Mesendoderm (in vitro differentiated cells): ENCODE results near the gene ALDH3B1.
"Not testable (repeated sequence)": the region's sequence is repeated elsewhere in the genome, so short reads cannot be mapped to it uniquely, and the experiment has no call there.

Experiments
- DNase-seq: peaks from one replicate; pipeline ENCODE4 v3.0.0; 2013
- H2AK5ac ChIP-seq: 2 replicates; pipeline ENCODE4 v1.6.1; 2013; ENCODE audit warnings: low read length, inconsistent platforms
- H2BK120ac ChIP-seq: 2 replicates; pipeline ENCODE4 v1.6.1; 2013; ENCODE audit warnings: low read depth, mild to moderate bottlenecking, low read length, moderate library complexity, mixed read lengths
- H2BK15ac ChIP-seq: replicated peaks from 2 replicates; pipeline ENCODE4 v1.6.1; 2013; ENCODE audit warnings: low read depth, mild to moderate bottlenecking, moderate library complexity
- H2BK5ac ChIP-seq: 2 replicates; pipeline ENCODE4 v1.6.1; 2013; ENCODE audit warnings: low read length, inconsistent platforms
- H3K18ac ChIP-seq: 2 replicates; pipeline ENCODE4 v1.6.1; 2013; ENCODE audit warnings: mild to moderate bottlenecking, low read length, mixed read lengths
- H3K23ac ChIP-seq: one replicate; pipeline ENCODE4 v1.6.1; 2013; ENCODE audit warnings: low read length
- H3K27ac ChIP-seq: 2 replicates; pipeline ENCODE4 v1.5.1; 2013; ENCODE audit warnings: low read depth, mild to moderate bottlenecking, inconsistent platforms, low read length, moderate library complexity
- H3K27me3 ChIP-seq: 2 replicates; pipeline ENCODE4 v1.6.1; 2013; ENCODE audit warnings: low read length, control low read depth, mild to moderate bottlenecking, inconsistent platforms; ENCODE audit not compliant: insufficient read depth, poor library complexity
- H3K36me3 ChIP-seq: 2 replicates; pipeline ENCODE4 v1.6.1; 2013; ENCODE audit warnings: low read length, inconsistent platforms; ENCODE audit not compliant: control insufficient read depth, insufficient read depth
- H3K4ac ChIP-seq: one replicate; pipeline ENCODE4 v1.6.1; 2013; ENCODE audit warnings: low read depth, mild to moderate bottlenecking, low read length, moderate library complexity
- H3K4me1 ChIP-seq: 2 replicates; pipeline ENCODE4 v1.6.1; 2013; ENCODE audit warnings: low read depth, low read length, inconsistent platforms; ENCODE audit not compliant: control insufficient read depth
- H3K4me2 ChIP-seq: 2 replicates; pipeline ENCODE4 v1.6.1; 2013; ENCODE audit warnings: low read length
- H3K4me3 ChIP-seq: 2 replicates; pipeline ENCODE4 v1.5.1; 2013; ENCODE audit warnings: mild to moderate bottlenecking, low read length
- H3K56ac ChIP-seq: one replicate; pipeline ENCODE4 v1.6.1; 2013; ENCODE audit warnings: low read length
- H3K79me1 ChIP-seq: 2 replicates; pipeline ENCODE4 v1.6.1; 2013; ENCODE audit warnings: low read length, inconsistent platforms
- H3K79me2 ChIP-seq: 2 replicates; pipeline ENCODE4 v1.6.1; 2013; ENCODE audit warnings: mild to moderate bottlenecking, low read length; ENCODE audit not compliant: control insufficient read depth, insufficient read depth
- H3K9ac ChIP-seq: 2 replicates; pipeline ENCODE4 v1.6.1; 2013; ENCODE audit warnings: low read length, inconsistent platforms
- H4K5ac ChIP-seq: one replicate; pipeline ENCODE4 v1.6.1; 2013; ENCODE audit warnings: low read length
- H4K8ac ChIP-seq: one replicate; pipeline ENCODE4 v1.6.1; 2013; ENCODE audit warnings: low read depth, mild to moderate bottlenecking, control low read depth, low read length, moderate library complexity
- WGBS: extraction: QIAGEN DNeasy Blood & Tissue Kit; methylation state at CpG from one replicate; pipeline ENCODE4 v1.1.7; 2013; ENCODE audit warnings: low lambda C conversion rate, missing lambda C conversion rate; ENCODE audit not compliant: insufficient coverage; ENCODE audit errors: extremely low coverage; 5-methylcytosine and 5-hydroxymethylcytosine counted together

ALDH3B1 gene

DNA sequence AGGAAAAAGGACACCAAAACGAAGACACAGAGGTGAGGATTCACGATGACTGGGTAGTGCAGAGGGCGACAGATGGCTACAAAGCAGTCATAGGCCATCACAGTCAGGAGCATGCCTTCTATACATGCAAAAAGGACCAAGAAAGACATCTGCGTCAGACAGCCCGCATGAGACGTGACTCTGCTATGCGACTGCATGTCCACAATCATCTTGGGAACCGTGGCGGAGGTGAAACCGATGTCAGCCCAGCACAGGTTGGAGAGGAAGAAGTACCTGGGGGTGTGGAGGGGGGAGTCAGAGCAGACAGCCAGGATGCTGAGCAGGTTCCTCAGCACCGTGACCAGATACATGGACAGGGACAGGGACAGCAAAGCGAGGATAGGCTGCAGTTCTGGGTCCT is 35.4 kb upstream of the ALDH3B1 start:
- not testable (repeated sequence) for H3K4me3 ChIP-seq, H2BK15ac ChIP-seq, DNase-seq, H3K4me2 ChIP-seq, H3K56ac ChIP-seq, H2BK120ac ChIP-seq, H4K5ac ChIP-seq, H3K36me3 ChIP-seq, H4K8ac ChIP-seq, H3K18ac ChIP-seq, H2BK5ac ChIP-seq, H3K79me1 ChIP-seq, H3K9ac ChIP-seq, H3K79me2 ChIP-seq, H3K4ac ChIP-seq, H3K27ac ChIP-seq, H3K27me3 ChIP-seq, H3K23ac ChIP-seq, H3K4me1 ChIP-seq, H2AK5ac ChIP-seq
- WGBS = no CpG with 5 or more reads among the region's 12 CpGs

DNA sequence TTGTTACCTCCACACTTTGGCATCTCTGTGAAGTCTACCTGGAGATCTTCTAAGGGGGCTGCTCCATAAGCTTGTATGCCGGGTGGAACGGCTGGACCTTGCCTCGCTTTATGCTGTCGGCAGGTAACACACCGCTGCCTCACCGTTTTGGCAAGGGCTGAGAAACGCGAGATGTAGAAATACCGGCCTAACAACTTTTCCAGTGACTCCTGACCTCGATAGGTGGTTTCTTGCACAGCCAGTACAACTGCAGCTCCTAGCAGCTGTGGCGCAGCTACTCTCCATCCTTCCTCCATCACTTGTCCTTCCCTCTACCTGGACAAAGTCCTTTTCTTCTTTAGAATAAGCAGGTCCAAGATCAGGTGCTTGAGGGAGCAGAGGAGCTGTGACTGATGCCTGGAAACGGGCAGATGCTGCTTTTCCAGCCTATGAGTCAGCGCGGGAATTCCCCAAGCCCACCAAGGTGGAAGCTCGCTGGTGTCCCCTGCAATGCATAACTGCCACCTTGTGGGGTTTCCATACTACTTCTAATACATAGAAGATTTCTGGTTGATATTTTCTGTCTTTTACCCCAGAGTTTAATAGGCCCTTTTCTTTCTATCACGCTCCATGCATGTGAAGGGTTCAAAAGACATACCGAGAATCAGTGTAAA is 31.2 kb upstream of the ALDH3B1 start:
- not testable (repeated sequence) for DNase-seq, H3K4me2 ChIP-seq, H2AK5ac ChIP-seq, H2BK5ac ChIP-seq, H3K27ac ChIP-seq, H3K4me3 ChIP-seq, H3K4ac ChIP-seq, H2BK15ac ChIP-seq, H4K5ac ChIP-seq, H3K56ac ChIP-seq, H3K36me3 ChIP-seq, H3K9ac ChIP-seq, H4K8ac ChIP-seq, H3K79me1 ChIP-seq, H3K23ac ChIP-seq, H3K27me3 ChIP-seq, H3K18ac ChIP-seq, H3K79me2 ChIP-seq, H2BK120ac ChIP-seq, H3K4me1 ChIP-seq
- WGBS = no CpG with 5 or more reads among the region's 17 CpGs

DNA sequence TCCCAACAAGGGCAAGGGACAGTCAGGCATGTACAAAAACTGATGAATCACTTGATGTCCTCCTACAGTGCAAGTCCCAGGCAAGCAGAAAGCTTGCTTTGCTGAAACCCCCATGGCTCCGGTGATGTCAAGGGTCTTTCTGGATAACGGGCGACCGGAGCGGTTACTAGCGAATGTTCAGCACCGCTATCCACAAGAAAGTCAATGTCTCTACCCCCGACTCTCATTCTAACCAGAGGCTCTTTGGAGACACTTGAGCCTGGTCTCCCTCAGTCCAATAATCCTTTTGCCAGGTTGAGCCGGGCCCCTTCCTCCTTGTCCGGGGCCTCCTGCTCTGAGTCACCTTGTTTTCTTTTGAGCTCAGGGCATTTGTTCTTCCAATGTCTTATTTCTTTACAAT is 28.9 kb upstream of the ALDH3B1 start:
- H3K23ac ChIP-seq, H3K79me2 ChIP-seq, H3K4me3 ChIP-seq, H4K8ac ChIP-seq, H2BK5ac ChIP-seq, H3K56ac ChIP-seq, H4K5ac ChIP-seq, H2BK120ac ChIP-seq, H3K27me3 ChIP-seq, H3K27ac ChIP-seq, H3K36me3 ChIP-seq, H2AK5ac ChIP-seq, H3K79me1 ChIP-seq, H3K9ac ChIP-seq, H3K4ac ChIP-seq, H3K4me2 ChIP-seq, H3K18ac ChIP-seq, H3K4me1 ChIP-seq, DNase-seq, H2BK15ac ChIP-seq: not testable (repeated sequence)
- WGBS = no CpG with 5 or more reads among the region's 10 CpGs

DNA sequence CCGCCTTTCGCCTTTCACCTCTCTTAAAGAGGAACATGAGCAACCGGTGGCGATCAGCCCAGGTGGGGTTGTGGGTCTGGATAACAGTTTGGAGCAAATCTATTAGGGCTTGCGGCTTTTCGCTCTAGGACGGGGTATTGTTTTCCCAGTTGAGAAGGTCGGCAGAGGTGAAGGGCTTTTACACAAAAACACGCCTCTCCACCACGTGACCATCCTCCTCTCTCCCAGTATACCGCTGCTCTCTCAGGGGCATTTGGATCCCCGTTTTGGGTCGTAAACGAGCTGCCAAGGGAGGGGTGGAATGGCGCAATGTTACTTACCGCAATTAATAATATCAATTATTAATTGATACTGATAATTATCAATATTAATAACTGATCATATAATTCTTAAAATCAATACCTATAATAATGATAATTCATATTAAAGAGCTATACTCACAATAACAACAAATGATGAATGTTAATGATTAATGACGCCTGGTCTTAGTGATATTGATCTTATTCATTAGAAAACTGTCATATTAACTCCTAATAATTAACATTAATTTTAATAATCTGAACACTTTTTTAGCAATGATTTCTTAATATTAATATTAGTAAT is 27.8 kb upstream of the ALDH3B1 start:
- H2AK5ac ChIP-seq, DNase-seq, H3K79me2 ChIP-seq, H4K5ac ChIP-seq, H3K4me3 ChIP-seq, H3K18ac ChIP-seq, H4K8ac ChIP-seq, H3K27me3 ChIP-seq, H2BK5ac ChIP-seq, H3K9ac ChIP-seq, H3K4me2 ChIP-seq, H3K36me3 ChIP-seq, H3K79me1 ChIP-seq, H3K27ac ChIP-seq, H2BK15ac ChIP-seq, H3K23ac ChIP-seq, H2BK120ac ChIP-seq, H3K4ac ChIP-seq, H3K4me1 ChIP-seq, H3K56ac ChIP-seq: not testable (repeated sequence)
- WGBS = no CpG with 5 or more reads among the region's 17 CpGs

DNA sequence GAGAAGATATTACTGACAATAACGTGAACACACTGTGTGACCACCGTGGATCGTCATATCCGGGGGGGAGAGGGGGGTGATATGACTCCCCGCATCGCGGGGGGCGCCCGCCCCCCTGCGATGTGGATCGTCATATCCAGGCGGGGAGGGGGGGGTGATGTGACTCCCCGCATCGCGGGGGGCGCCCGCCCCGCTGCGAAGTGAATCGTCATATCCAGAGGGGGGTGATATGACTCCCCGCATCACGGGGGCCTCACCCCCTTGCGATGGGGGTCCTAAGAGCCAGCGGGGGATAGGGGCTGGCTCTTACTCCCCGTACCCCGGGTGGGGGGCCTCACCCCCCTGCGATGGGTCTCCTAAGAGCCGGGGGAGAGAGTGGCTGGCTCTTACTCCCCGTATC is 26.2 kb upstream of the ALDH3B1 start:
- Histone ChIP-seq H3K9ac (no peak overlapping the region), H4K5ac (no peak overlapping the region), H3K18ac (no peak overlapping the region), H3K4me1 (no peaks in the 10 kb centered on the region), H3K4ac (no peak overlapping the region), H3K23ac (no peak overlapping the region), H3K56ac (no peak overlapping the region), H2BK5ac (no peak overlapping the region), H3K27ac (no peak overlapping the region), H3K4me2 (no peak overlapping the region), H2AK5ac (no peak overlapping the region), H2BK120ac (no peak overlapping the region), H3K79me2 (no peaks in the 10 kb centered on the region), H4K8ac (no peak overlapping the region), H3K36me3 (no peaks in the 10 kb centered on the region), H3K4me3 (no peak overlapping the region), H2BK15ac (no peak overlapping the region), H3K79me1 (no peaks in the 10 kb centered on the region), H3K27me3 (no peaks in the 10 kb centered on the region)
- no peak for DNase-seq
- no CpG with 5 or more reads among the region's 29 CpGs for WGBS

DNA sequence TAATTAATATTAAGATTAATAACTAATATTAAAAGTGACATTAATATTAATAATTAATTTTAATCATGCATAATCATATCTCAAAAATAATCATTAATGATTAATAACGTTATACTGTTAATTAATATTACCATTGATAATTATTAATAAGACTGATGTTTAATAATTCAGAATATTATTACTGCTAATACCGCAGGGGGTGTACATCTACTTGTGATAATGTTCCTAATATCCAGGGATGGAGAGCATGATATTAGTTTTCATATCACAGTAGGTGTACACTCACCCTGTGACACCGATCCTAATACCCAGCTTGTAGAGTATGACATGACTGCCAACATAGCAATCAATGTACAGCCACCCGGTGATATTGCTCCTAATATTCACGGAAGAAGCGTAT is 24.8 kb upstream of the ALDH3B1 start:
- not testable (repeated sequence) for H3K27me3 ChIP-seq, H3K4ac ChIP-seq, H2BK15ac ChIP-seq, H4K5ac ChIP-seq, DNase-seq, H3K56ac ChIP-seq, H3K4me3 ChIP-seq, H2AK5ac ChIP-seq, H3K36me3 ChIP-seq, H3K27ac ChIP-seq, H3K79me1 ChIP-seq, H2BK5ac ChIP-seq, H3K9ac ChIP-seq, H3K23ac ChIP-seq, H4K8ac ChIP-seq, H3K18ac ChIP-seq, H3K4me1 ChIP-seq, H2BK120ac ChIP-seq, H3K4me2 ChIP-seq, H3K79me2 ChIP-seq
- WGBS = 88% methylated on average over 1 of the region's 6 CpGs
